NCI-H446 (cell line): ENCODE measurements around the gene STK36.
A peak's percentile ranks its signal among the peaks of the same experiment; 100 is the strongest.

Source experiments
- DNase-seq, 2 experiments: peaks; one replicate each; lab custom pipeline; 2025; lab: John Stamatoyannopoulos, UW

STK36 gene

DNA sequence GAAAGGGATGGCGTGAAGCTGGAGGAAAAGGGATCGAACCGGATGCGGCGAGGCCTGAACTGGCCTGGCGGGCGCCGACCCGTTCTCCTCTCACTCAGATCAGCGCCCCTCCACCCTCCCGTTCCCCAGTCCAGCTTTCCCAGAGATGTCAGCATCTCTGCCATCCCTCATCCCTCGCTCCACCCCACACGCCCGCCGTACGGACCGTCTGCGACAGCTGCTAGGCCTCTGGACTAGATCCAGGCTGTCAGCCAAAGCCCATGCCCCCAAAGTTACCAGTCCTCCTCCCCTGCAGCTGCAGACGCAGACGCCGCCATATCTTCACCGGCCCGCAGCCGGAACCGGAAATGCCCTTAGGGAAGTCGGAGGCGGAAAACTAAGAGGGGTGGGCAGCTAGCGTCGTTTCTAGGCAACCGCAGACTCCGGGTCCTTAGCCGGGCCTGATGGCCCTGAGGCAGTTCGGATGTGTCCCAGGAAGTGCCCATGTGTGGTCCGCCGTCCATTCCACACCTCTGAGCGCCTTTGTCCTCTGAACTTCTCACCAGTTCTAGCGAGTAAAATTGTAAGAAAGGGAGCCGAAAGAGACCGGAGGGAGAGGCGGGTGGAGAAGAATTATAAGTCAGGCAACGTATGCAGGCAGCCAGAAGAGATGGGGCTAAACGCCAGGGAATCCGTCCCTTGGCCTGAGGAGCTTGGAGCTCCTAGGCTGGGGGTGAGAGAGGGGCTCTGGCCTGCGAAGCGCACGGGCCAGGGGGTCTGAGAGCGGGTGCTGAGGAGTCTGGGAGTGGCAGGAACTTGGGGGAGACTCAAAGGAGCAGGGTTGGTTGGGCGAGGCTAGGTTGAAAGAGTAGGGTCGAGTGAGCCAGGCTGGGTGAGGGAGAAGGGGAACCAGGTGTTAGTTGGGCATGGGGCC is at the start of gene STK36, which contains the start of gene RNF25:
STK36 (plus strand) TSS at position 433 of the 913 bp plus-strand sequence. CDS start 744 bp downstream, outside the sequence.
RNF25 (minus strand) TSS at position 349 of the 913 bp plus-strand sequence; CDS start at position 317, 32 bp downstream.
- peak; percentile 78 to 85 for DNase-seq

DNA sequence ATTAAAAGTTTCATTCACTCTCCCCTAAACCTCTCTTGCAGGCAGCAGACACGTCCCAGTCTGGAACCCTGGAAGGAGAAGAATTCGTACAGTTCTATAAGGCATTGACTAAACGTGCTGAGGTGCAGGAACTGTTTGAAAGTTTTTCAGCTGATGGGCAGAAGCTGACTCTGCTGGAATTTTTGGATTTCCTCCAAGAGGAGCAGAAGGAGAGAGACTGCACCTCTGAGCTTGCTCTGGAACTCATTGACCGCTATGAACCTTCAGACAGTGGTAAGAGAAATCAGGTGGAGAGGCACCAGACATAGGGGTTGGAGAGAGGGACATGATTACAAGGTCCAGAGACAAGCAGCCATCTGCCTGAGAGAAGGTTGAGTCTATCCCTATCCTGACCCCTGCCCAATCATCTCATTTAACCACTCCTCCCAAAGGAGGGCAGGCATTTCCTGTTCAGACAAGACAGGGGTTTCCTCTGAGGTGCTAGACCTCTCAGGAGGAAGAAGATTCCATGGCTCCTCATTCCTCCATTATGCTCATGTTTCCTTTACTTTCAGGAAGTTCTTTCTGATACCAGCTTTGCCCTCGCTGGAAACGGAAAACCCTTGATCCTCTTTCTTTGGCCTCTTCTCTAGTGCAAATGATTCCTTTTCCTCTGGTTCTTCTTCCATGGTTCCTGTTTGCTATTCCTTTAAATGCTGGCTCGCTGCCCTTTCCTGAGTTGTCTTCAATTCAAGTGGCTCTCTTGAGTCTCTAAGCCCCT is 49.1 kb upstream of the STK36 start:
- no peak for DNase-seq

DNA sequence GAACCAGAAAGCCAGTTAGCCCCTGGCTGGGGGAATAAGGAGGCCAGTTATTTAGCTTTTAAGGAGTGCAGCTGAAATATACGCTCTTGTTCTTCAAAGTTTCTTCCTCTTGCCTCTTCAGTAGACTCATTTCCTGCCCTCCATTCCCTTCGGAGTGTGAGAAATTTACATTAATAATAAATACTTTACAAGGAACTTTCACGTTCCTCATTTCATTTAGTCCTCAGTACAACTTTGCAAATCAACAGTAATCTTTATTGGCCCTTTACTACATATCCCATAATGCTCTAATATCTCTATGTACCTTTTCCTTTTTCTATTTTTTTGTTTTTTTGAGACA is 48.5 kb upstream of the STK36 start:
- DNase-seq = no peak

DNA sequence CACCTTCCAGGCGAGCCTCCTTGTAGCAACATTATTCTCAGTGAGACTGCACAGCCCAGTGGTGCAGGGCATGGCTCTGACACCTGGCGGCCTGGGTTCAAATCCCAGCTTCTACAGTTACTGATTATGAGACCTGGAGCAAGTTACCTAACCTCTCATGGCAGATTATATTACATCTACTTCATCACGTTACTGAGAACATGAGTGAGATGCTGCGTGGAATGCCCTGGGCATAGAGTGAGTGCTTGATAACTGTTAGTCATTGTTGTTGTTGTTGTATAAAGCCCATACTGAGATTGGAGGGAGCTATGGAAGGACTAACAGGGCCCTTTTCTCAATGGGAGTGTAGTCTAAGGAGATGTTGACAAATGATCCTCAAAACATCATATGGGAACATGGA is 45.5 kb upstream of the STK36 start:
- no peak for DNase-seq

DNA sequence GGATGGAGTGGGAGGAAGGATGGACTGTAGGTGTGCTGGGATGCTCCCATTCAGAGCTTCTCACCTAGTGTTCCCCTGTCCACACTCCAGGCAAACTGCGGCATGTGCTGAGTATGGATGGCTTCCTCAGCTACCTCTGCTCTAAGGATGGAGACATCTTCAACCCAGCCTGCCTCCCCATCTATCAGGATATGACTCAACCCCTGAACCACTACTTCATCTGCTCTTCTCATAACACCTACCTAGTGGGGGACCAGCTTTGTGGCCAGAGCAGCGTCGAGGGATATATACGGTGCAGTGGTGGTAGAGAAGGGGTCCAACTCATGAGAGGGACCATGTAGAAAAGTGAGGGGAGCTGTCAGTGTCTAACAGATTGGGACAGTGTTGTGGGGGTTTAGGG is 43.9 kb upstream of the STK36 start:
- no peak for DNase-seq

DNA sequence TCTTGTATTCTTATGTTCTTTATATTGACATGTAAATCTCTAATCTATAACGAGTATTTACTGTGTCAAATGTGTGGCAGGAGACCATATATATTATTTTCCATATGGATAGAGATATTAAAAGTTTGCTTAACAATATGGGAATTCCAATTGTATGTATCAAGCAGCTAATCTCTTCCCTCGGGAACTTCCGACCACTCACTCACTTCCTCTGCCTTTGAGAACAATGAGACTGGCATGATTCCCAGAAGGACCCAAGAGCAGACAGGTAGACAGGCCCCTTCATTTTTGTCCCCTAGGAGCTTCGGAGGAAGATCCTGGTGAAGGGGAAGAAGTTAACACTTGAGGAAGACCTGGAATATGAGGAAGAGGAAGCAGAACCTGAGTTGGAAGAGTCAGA is 40.0 kb upstream of the STK36 start:
- no peak for DNase-seq

DNA sequence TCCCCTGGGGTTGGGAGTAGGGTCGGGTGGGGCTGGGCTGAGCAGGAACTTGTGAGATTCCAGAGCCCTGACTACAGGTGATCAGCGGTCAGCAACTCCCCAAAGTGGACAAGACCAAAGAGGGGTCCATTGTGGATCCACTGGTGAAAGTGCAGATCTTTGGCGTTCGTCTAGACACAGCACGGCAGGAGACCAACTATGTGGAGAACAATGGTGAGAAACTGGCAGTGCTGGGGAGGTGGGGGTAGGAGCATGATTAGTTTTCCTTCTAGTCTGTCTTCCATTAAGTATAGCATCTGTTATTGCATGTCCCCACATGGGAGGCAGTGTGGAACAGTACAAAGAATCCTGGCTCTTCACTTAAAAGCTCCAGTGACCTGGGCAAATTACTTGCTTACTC is 36.2 kb upstream of the STK36 start:
- DNase-seq = no peak

- no peak for DNase-seq
Measured at GRCh38 chr2:218638372-218638771, 33.5 kb upstream of the STK36 start.

DNA sequence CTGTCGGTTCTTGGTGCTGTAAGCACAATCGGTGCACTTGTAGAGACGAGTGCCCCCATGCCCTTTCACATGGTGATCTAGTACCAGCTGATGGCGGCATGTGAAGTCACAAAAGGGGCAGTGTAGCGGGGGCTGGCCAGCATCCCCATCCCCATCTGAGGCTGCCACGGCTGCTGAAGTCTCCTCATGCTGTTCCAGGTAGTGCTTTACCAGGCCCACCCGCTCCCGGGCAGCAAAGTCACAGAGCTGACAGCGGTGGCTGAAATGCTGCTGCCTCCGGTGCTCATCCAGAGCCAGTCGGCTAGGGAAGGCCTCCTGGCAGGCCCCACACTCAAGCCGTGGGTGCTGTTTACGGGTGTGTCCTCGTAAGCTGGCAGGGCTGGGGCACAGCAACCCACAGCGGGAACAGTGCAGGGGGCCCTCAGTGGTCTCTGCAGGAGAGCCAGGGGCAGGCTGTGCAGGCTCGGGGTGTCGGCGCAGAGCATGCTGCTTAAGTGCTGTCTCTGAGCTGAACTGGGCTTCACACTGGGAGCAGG is 29.7 kb upstream of the STK36 start:
- DNase-seq = no peak

DNA sequence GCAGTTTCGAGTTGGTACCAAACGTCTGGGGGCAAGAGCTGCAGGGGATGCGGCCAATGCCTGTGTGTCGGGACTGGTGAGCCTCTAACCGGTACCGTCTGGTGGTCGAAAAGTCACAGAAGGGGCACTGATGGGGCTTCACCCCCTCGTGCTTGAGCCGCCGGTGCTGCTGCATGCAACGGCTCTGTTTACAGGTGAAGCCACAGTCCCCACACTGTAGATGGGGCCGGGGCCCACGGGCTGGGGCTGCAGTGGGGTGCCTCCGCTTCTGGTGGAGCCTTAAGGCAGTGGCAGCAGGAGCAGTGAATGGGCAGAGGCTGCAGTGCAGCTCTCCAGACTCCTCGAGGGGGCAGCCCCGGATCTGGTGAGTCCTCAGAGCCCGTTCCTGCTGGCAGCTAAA is 29.1 kb upstream of the STK36 start:
- DNase-seq = no peak

DNA sequence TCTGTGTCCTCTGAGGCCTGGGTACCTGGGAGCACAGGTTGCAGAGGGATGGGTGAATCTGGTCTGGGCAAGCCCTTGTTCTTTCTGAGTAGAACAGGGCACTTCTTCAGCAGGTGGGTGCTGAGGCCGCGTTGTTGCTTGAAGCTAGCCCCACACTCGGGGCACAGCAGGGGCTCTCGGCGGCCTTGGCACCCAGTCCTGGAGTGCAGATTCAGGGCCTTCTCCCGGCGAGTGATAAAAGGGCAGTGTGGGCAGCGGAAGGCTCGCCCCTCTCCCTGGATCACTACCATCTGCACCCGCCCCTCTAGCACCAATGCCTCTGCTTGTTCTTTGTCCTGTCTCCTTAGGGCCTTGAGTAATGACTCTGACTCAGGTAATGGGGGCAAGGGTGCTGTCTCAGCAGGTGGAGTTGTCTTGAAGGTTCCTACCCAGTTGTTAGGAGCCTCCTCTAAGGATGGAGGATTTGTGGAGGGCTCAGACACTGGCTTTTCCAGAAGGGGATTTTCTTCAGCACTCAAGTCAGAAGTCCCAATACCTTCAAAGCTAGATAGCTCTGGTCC is 28.1 kb upstream of the STK36 start:
- DNase-seq = no peak

GRCh38 chr2:218644721-218645120 is 27.2 kb upstream of the STK36 start:
- DNase-seq = no peak

GRCh38 chr2:218645126-218645525 is 26.8 kb upstream of the STK36 start:
- DNase-seq = no peak

DNA sequence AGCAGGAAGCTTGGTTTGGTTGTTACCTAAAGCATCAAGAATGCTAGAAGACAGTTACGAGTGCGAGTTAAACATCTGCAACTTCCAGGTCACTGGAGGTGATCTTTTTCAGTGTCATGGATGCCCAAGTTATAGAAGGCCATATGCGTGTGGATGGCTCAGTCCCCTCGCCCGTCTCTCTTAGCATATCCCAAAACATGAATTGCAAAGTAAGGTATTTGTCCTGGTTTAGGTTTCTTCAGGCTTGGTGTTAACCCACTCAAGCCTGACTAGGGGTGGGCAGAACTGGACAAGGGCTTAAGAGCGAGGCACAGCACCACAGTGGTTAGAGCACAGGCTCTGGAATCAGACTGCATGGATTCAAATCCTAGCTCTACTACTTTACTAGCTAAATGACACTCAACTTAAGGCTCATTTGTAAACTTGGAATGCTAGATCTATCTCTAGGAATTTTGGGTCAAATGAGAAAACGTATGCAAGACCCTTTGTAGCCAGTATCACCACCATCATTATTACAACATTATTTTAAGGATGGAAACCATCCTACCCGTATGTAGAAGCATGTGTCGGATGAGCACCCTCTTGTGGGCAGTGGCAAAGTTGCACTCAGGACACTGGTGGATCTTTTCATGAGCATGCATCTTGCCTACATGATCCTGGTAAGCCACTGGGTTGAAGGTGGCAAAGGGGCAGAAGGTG is 23.6 kb upstream of the STK36 start:
- DNase-seq = peak; percentile 0 to 58

DNA sequence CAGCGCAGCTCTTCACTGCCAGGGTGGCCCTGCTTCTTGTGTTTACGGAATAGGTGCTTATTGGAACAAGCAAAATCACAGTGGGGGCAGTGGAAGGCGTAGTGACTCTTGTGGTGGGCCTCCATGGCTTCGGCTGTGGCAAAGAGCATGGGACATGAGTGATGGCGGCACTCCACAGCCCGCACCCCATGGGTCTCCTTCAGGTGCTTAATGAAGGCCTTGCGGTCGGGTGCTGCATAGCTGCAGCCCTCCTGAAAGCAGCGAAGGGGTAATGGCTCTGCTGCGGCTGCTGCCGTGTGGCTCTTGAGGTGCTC is 23.1 kb upstream of the STK36 start:
- no peak for DNase-seq

- DNase-seq = no peak
Measured at GRCh38 chr2:218655751-218656150, 16.1 kb upstream of the STK36 start.

DNA sequence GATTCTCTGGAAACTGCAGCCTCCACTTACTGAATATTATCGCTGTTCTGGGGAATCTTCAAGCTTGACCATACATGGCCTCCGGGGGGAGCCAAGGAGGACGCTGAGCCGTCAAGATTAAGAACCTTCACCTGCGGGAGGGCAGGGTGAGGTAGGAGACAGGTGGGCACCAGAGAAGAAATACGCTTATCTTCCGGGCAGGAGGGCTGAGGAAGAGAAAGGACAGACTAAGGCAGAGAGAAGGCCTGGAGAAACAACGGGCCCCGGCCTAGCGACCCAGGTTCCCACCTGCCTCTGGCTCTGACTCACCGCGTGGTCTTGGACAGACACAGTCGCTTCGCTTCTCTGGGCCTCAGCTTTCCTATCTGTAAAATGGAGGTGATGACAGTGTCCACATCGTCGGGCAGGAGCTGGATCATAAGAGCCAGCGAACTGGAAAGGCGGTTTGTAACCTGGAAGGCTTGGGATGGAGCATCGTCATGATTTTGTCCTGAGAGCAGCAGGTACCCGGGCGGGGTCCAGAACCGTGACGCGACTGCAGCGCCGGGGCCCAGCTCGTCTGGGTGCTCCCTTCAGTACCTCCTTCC is 13.1 kb upstream of the STK36 start:
- peak in 1 of 2 experiments; percentile 34 for DNase-seq

DNA sequence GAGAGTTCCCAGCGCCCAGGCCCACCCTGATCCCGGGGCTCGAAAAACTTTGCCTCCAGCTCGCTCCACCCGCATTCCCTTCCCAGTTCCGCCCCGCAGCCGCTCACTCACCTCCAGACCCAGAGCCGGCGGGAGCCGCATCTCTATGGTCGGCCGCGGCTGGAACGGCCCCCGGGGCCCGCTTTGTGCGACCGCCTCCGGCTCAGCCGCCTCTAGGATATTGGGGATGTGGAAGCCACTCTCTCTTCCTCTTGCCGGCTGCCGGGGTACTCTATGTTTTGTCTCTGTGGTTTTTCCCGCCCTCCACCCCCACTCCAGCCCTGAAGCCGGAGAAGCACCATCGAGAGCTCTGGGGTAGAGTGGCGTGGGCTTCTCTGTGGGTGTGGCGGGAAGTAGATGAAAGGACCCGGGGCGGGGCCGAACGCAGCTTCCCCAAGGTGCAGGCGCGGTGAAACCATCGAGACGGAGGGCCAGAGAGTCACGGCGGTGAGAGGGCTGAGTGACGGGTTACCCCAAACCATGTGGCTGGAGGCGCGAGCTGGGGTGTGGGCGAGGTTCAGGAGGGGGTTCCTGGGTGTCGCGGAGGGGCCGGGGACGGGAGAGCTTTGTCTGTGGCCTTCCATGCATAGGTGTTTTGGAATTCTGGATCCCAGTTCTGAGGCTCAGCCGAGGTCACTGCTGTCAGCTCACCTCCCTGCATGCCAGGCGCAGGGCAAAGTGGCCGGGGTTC is 12.5 kb upstream of the STK36 start, which contains the start of the genes BCS1L and ZNF142:
BCS1L (plus strand) TSS at position 426 of the 730 bp plus-strand sequence. CDS start 1,305 bp downstream, outside the sequence.
ZNF142 (minus strand) TSS at position 366 of the 730 bp plus-strand sequence. CDS start 3,194 bp downstream, outside the sequence.
- DNase-seq = peak; percentile 89 to 91

DNA sequence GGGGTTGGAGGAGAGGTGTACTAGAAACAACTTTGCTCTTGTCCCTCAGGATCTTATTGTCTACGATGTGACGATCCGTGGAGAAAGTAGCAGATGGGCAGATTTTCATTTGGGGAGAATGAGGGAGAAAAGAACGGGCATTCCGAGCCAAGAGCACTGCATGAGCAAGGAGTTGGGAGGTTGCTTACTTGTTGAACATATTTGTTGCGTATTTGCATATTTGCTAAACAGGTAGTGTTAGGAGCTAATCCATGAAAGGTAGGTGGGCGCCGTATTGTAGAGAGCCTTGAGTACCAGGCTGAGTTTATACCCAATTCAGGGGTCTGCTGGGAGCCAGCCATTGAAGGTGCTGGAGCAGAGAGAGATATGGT is 11.9 kb upstream of the STK36 start:
- no peak for DNase-seq

- DNase-seq = no peak
Measured at GRCh38 chr2:218662377-218662776, 9.5 kb upstream of the STK36 start.

GRCh38 chr2:218662827-218663226 is 9.1 kb upstream of the STK36 start:
- no peak for DNase-seq
